HG03575 (cell line): ENCODE data around the gene RRAGA.
"Not testable (repeated sequence)": the region's sequence is repeated elsewhere in the genome, so short reads cannot be mapped to it uniquely, and the experiment has no call there.

Experiments
- ATAC-seq: cut with Tn5 transposase; IDR thresholded peaks from one replicate; pipeline ENCODE4 v1.9.1; 2021; ENCODE audit not compliant: unreplicated experiment, insufficient number of reproducible peaks, low FRiP score; ENCODE audit errors: extremely low read depth

Gene RRAGA, protein sequence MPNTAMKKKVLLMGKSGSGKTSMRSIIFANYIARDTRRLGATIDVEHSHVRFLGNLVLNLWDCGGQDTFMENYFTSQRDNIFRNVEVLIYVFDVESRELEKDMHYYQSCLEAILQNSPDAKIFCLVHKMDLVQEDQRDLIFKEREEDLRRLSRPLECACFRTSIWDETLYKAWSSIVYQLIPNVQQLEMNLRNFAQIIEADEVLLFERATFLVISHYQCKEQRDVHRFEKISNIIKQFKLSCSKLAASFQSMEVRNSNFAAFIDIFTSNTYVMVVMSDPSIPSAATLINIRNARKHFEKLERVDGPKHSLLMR

GRCh38 chr9:19048966-19049916, at the start of gene RRAGA:
Gene RRAGA (plus strand): TSS chr9:19049427. CDS start chr9:19049660, 233 bp downstream.
- peak; percentile 86 for ATAC-seq

GRCh38 chr9:19000133-19000532, 49.1 kb upstream of the RRAGA start:
- no peak for ATAC-seq

DNA sequence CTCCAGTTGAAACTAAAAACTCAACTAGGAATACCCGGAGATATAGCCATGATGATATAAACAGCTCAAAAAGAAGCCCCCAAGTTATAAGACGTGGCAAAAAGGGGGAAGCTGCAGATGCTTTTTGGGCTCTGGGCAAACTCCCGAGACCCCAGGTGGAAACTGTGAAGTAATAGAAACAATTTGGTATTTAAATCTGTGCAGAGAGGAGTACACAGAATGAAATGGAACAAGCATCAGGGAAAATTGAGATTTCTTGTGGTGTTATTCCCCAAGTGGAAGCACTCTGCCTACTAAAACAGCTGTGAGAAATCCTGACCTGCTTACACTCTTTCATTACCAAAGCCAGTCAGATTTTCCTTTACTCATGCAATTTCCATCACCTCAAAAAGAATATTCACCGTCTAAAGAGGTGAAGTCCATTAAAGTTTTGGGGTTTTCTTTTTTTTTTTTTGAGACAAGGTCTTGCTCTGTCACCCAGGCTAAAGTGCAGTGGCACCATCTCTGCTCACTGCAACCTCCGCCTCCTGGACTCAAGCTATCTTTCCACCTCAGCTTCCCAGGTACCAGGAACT, 39.7 kb upstream of the RRAGA start:
- no peak for ATAC-seq

- ATAC-seq: no peak
These were observed 31.0 kb upstream of the RRAGA start for GRCh38 chr9:19018201-19018600.

- ATAC-seq: no peak
These were observed 28.3 kb upstream of the RRAGA start for GRCh38 chr9:19020886-19021455.

- ATAC-seq: not testable (repeated sequence)
These were observed 27.6 kb upstream of the RRAGA start for GRCh38 chr9:19021649-19022048.

GRCh38 chr9:19022206-19022605, 27.0 kb upstream of the RRAGA start:
- ATAC-seq: no peak

DNA sequence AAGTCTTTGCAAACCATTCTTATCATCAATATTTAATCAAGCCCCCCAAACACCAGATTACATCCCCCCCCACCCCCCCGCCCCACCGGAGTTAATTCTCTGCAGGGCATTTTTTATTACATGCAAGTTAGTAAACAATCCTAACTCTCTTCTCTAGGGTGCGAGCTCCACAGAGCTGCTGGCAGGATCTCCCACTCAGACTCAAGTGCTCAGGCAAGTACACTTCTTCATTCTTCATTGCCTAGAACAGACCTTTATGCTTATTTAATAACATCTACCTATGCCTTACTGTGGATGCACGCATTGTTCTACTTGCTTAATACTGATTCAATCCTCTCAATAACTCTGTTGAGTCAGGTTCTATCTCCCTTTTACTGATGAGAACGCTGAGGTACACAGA, 26.1 kb upstream of the RRAGA start:
- no peak for ATAC-seq

DNA sequence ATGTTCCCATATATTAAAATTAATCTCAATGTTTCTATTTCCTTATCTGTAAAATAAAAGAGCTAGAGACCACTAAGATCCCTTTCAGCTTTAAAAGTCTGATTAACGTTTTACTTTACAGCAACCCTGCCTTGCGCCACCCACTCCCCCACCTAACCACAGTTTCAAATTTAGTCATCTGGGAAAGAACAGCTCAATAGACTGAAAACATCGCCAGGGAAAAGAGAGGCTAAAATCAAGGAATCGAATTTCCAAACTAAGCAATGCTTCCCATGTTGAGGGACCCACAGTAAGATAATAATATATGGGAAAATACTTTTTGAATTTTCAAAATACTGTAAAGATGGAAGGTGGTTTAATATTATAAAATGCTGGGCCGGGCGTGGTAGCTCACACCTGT, 22.9 kb upstream of the RRAGA start:
- ATAC-seq: no peak

DNA sequence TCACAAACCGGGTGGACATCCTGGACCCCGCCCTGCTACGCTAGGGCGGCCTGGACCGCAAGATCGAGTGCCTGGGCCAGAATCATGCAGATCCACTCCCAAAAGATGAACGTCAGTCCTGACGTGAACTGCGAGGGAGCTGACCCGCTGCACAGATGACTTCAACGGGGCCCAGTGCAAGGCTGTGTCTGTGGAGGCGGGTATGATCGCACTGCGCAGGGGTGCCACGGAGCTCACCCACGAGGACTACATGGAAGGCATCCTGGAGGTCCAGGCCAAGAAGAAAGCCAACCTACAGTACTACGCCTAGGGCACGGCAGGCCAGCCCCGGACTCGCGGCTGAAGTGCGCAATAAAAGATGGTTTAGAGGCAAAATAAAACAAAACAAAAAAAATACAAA, 21.4 kb upstream of the RRAGA start:
- no peak for ATAC-seq

- no peak for ATAC-seq
These were observed 20.3 kb upstream of the RRAGA start for GRCh38 chr9:19028835-19029451.

GRCh38 chr9:19030899-19031298, 18.3 kb upstream of the RRAGA start:
- peak; percentile 55 for ATAC-seq

DNA sequence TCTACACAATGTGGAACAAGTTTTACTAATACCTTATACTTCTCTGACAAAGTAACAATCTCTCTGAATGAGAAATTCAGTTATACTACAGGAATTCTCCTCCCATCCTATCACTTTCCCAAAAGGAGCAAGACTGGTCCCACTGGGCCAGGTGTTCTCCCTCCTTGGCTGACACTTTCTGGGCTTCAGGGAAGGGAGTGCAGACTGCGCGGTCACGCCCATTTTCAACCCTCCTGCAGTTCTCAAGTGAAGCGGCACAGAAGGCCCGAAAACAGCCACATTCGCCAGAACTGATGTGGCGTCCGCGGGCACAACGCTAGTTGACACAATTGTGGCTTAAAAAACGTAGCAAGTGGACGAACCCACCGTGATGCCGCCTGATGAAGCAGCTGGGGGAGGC, 16.8 kb upstream of the RRAGA start:
- no peak for ATAC-seq

DNA sequence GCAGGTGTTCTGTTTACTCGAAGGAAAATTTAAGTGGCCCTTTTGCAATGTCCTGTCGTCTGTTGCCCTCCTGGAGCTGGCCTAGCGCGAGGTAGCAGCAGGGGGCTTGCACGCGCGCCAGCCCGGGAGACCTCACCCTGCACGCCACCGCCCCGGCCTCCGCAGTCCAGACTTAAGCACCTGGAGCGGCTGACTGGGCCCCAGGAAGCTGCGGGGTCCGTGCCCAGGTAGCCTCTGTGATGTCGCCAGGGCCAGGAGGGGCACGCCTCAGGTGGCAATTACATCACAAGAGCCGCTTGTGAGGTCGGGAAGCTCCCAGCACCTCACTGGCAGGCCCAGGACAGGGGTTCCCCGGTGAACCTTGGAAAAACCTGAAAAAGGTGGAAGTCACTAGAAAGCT, 16.2 kb upstream of the RRAGA start, which contains the start of gene SAXO1:
Gene SAXO1, minus strand, starts transcription at position 195 of the 400 bp plus-strand sequence. CDS start 301 bp downstream, outside the sequence.
- no peak for ATAC-seq

GRCh38 chr9:19036611-19037010, 12.6 kb upstream of the RRAGA start:
- no peak for ATAC-seq

- ATAC-seq: no peak
These were observed 850 bp downstream of the RRAGA start for GRCh38 chr9:19049917-19050636.

GRCh38 chr9:19050637-19051591, 1.7 kb downstream of the RRAGA start:
- no peak for ATAC-seq
